Measurements from ENCODE around the gene PRKG2.
A peak's percentile ranks its signal among the peaks of the same experiment; 100 is the strongest.

GRCh38 chr4:81040012-81040659 is 174.9 kb downstream of the PRKG2 start:
- TF ChIP-seq CTCF (IDR thresholded peaks at IDR 0.05; ENCODE audit: poor library complexity), result peak; percentile 83
- no peak for TF ChIP-seq EZH2 (IDR thresholded peaks at IDR 0.05; ENCODE audit: borderline replicate concordance)
